GM19328 (cell line): ENCODE measurements around the gene TJP3.

Experiments
- ATAC-seq: cut with Tn5 transposase; IDR thresholded peaks from one replicate; pipeline ENCODE4 v1.9.1; 2021; ENCODE audit warnings: mild to moderate bottlenecking, moderate library complexity; ENCODE audit not compliant: unreplicated experiment

Gene TJP3

GRCh38 chr19:3783660-3784584, 75.7 kb downstream of the TJP3 start:
- no peak for ATAC-seq

GRCh38 chr19:3784607-3785450, 76.6 kb downstream of the TJP3 start:
- ATAC-seq = no peak

- no peak for ATAC-seq
Measured at GRCh38 chr19:3785451-3785937, 77.3 kb downstream of the TJP3 start.

- no peak for ATAC-seq
Measured at GRCh38 chr19:3785938-3786824, 78.0 kb downstream of the TJP3 start, which contains the start of gene MATK. Gene MATK, minus strand, starts transcription at chr19:3786381. Its CDS starts 1,246 bp downstream, at chr19:3785135.

DNA sequence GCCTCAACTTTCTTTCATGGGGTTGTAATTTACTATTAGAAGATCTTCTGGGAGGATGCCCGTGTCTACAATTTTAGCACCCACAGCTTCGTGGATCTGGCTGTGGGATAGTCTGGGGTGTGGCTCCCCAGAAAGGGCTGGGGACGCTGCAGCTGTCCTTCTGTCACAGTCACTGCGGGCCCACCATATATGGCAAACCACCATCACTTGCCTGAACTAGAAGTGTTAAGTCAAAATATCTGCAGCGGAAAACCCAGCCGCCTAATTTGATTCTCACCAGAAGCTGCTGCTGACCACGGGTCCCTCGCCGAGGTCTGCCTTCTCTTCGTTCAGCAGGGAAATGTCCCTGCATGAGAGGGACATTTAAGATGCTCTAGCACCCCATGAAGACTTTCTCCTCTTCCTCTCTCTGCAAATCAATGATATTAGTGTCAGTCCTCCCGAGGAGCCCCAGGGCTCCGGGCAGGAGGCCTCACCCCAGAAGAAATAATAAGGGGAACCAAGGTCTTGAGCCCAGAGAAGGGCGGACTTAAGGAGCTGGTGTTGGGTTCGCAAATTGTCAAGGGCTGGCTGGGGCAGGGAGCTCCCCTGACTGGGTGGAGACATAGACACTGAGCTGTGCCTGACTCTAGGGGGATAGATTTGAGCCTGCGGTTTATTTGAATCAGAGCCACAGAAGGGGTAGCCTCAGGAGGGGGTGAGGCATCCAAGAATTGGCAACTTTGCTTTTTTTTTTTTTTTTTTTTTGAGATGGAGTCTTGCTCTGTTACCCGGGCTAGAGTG, 81.0 kb downstream of the TJP3 start:
- no peak for ATAC-seq

- ATAC-seq = no peak
Measured at GRCh38 chr19:3790209-3790734, 82.1 kb downstream of the TJP3 start.

- ATAC-seq = no peak
Measured at GRCh38 chr19:3790941-3791340, 82.8 kb downstream of the TJP3 start.

GRCh38 chr19:3792114-3792513, 83.9 kb downstream of the TJP3 start:
- no peak for ATAC-seq

GRCh38 chr19:3793799-3794198, 85.6 kb downstream of the TJP3 start:
- no peak for ATAC-seq

- no peak for ATAC-seq
Measured at GRCh38 chr19:3796358-3796757, 88.2 kb downstream of the TJP3 start.

DNA sequence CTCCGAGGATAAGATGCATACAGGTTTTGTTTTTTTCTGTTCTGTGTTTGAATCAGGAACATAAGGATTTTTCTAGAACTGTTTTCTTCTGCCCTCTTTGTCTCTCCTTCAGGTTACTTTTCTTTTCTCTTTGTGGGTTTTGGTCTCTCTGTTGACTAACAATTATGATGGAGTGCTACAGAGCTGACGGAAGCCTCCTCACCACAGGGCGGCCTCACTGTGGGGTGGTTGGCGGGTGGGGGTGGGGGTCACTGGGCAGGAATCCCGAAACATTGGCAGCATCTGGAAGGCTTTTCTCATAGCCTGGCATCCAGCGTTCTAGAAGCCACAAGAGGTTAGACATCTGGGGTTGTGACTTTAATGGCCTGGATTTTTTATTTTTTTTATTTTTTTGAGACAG, 90.0 kb downstream of the TJP3 start:
- no peak for ATAC-seq
